Left cardiac atrium (tissue), 4 donors: ENCODE measurements around the gene SIDT1. TPM values are rescaled to one million over a fixed set of nuclear protein-coding genes. Genes with fewer than 3 reads are reported as not detected.

Source experiments
- ATAC-seq, 2 donors: fragments of 200-7000 bp; cut with Tn5 transposase; one replicate each; pipeline ENCODE4 v1.9.1; 2020; ENCODE audit warnings: mild to moderate bottlenecking in 2 of 2, moderate library complexity in 2 of 2
- DNase-seq: peaks from one replicate; pipeline ENCODE4 v3.0.0-alpha.2; 2020
- intact Hi-C, 2 donors: fragments of 100-400 bp; cut with DNase I; formaldehyde crosslinking; loops; one replicate each; pipeline versions ENCODE4 v1.14.1 to v1.15.1; 2022 to 2023
- microRNA-seq, 2 donors: library from miRNA; unstranded; fragments of <30 nt; microRNA quantifications; one replicate each; pipeline ENCODE4 v1.2.0, GENCODE V29; 2020
- total RNA-seq, 2 donors: library from RNA; stranded (reverse); fragmentation: NEBNext Ultra II Directional; extraction: Animal tissue kit (Norgen Biotek cat#: 25700); gene quantifications; one replicate each; pipeline ENCODE4 v1.2.1, GENCODE V29; 2021
- donor health status: DM: no; HTN: yes; CAD: no.
- donor health status: DM: no; HTN: yes; CAD: no; lungs with severe emphysema.
- donor health status: DM: yes; HTN: yes; CAD: no.
- donor health status: Dilated cardiomyopathy.

Gene SIDT1
- total RNA-seq, 2 donors from 2014 or later = 0.71 to 0.79 TPM

- DNase-seq (no peak), ATAC-seq (no peak)
- intact Hi-C loops = no loop called here
These were observed 127.6 kb downstream of the SIDT1 start for GRCh38 chr3:113659996-113660395.

DNA sequence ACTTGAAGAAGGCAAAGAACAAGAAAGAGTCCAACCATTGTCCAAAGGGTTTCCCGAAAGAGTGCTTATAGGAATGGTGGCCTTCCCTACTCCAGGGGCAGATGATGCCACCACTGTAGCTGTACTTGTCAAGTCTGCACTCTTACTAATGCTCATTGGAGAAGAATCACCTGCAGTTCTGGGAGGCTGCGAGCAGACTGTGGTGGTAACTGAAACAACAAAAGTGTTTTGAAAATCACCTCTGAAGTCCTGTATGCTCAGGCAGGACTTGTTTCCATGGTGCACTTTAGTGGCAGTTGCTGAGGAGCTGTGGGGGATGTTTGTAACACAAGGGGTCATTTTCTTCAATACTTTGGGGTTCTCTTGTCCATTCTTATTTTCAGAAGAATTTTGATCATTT, 128.1 kb downstream of the SIDT1 start:
- intact Hi-C loops = no loop called here
- ATAC-seq = no peak
- DNase-seq = no peak

DNA sequence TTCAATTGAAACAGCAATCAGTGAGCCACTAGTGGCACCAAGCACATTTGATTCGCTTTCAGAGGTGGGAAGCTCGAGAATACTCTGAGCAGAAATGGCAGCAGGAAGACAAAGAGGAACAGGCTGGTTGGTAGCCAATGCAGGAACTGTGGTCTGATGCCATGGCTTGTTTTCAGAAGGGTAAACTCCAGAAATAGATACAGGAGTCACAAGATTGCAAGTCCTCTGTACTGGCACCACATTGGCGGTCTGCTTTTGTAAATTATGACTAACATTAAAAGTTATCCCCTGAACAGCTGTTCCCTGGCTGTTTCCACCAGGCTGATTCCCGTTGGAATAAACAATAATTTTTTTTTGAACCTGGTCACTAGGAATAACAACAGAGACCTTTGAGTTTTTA, 128.5 kb downstream of the SIDT1 start:
- ATAC-seq (peak; percentile 80 to 86), DNase-seq (no peak)
- intact Hi-C loops = no loop called here

DNA sequence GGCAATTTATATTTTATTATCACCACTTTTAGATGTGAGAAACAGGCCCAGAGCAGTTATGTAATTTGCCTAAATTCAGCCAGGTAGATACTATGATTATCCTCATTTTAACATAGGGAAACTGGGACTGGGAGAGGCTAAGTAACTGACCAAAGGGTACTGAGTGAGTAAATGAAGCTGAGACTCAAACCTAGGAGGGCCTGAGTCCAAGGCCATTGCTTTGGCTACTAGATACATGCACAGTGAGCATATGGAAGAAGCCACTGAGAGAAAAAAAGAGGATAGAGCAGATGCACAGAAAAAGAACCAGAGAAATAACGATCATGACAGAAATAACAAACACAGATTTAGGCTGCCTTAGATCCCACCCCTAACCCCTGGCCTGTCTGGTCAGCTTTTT, 130.5 kb downstream of the SIDT1 start:
- ATAC-seq = no peak
- intact Hi-C loops = no loop called here
- no peak for DNase-seq

- DNase-seq (no peak), ATAC-seq (no peak)
- intact Hi-C loops = no loop called here
These were observed 131.0 kb downstream of the SIDT1 start for GRCh38 chr3:113663324-113663750.

DNA sequence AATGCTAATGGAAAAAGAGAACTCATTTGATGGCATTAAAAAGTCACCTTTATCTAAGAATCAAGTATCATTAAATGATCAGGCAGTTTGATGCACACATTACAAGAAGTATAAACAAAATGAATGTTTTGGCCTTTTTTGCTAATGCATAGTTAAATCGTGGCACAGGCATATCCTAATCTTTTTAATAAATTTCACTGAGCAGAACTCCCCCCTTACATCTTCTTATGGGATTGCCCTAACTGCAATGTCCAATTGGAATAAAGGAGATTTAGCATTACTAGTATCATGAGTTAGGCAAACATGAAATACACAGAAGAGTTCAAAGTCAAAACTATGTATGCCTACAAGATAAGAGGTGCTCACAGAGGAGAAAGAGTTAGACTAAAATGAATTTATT, 131.4 kb downstream of the SIDT1 start:
- ATAC-seq (no peak), DNase-seq (no peak)
- intact Hi-C loops = no loop called here

GRCh38 chr3:113664523-113665094, 132.3 kb downstream of the SIDT1 start:
- DNase-seq (no peak), ATAC-seq (no peak)
- intact Hi-C loops = no loop called here

GRCh38 chr3:113668015-113668414, 135.7 kb downstream of the SIDT1 start:
- no peak for ATAC-seq
- DNase-seq = no peak
- intact Hi-C loops = no loop called here

- ATAC-seq (no peak), DNase-seq (no peak)
- intact Hi-C loops = no loop called here
These were observed 141.2 kb downstream of the SIDT1 start for GRCh38 chr3:113673593-113673992.

GRCh38 chr3:113676261-113676660, 143.9 kb downstream of the SIDT1 start:
- DNase-seq (no peak), ATAC-seq (no peak)
- intact Hi-C loops = no loop called here

- intact Hi-C loops = no loop called here
- ATAC-seq = no peak
These were observed 145.4 kb downstream of the SIDT1 start for GRCh38 chr3:113677737-113678136.

DNA sequence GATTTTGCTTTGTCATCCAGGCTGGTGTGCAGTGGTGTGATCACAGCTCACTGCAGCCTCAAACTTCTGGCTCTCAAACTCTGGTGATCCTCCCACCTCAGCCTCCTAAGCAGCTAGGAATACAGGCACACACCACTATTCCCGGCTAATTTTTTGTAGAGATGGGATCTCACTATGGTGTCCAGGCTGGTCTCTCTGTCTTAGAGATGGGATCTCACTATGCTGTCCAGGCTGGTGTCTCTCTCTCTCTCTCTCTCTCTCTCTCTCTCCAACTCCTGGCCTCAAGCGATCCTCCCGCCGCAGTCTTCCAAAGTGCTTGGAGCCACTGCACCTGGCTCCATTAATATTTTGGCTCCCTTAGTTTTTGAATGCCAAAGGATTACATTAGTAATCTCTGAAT, 146.4 kb downstream of the SIDT1 start:
- ATAC-seq (no peak), DNase-seq (no peak)
- intact Hi-C loops = no loop called here

More at GRCh38 chr3:113677737-113678136, 145.4 kb downstream of the SIDT1 start:
- no peak for DNase-seq

Small RNA genes within 50 kb of the gene (microRNA-seq; reads per million reads assigned to microRNA genes)
- 0 to 0.27 reads per million in 2 donors for gene MIR4446

Other genes starting within 250 kb of the SIDT1 start
- gene CFAP44, start 91.1 kb upstream of the SIDT1 start, total RNA-seq = 1 to 10 TPM; 2.8 to 3.2 TPM
- 1 to 10 TPM; 6.3 to 7.8 TPM for gene SPICE1, start 17.4 kb upstream of the SIDT1 start, total RNA-seq
- 10 to 100 TPM; 13.0 to 14.5 TPM for gene USF3, start 164.1 kb downstream of the SIDT1 start, total RNA-seq
- gene NAA50, start 213.7 kb downstream of the SIDT1 start, total RNA-seq = 10 to 100 TPM; 65.7 to 86.5 TPM
- 10 to 100 TPM; 30.5 to 33.2 TPM for gene ATP6V1A, start 214.5 kb downstream of the SIDT1 start, total RNA-seq